Mesendoderm (in vitro differentiated cells): ENCODE measurements around the gene CCDC77.

Experiments
- DNase-seq: peaks from one replicate; pipeline ENCODE4 v3.0.0; 2013
- H2AK5ac ChIP-seq: 2 replicates; pipeline ENCODE4 v1.6.1; 2013; ENCODE audit warnings: low read length, inconsistent platforms
- H2BK120ac ChIP-seq: 2 replicates; pipeline ENCODE4 v1.6.1; 2013; ENCODE audit warnings: low read depth, mild to moderate bottlenecking, low read length, moderate library complexity, mixed read lengths
- H2BK15ac ChIP-seq: replicated peaks from 2 replicates; pipeline ENCODE4 v1.6.1; 2013; ENCODE audit warnings: low read depth, mild to moderate bottlenecking, moderate library complexity
- H2BK5ac ChIP-seq: 2 replicates; pipeline ENCODE4 v1.6.1; 2013; ENCODE audit warnings: low read length, inconsistent platforms
- H3K18ac ChIP-seq: 2 replicates; pipeline ENCODE4 v1.6.1; 2013; ENCODE audit warnings: mild to moderate bottlenecking, low read length, mixed read lengths
- H3K23ac ChIP-seq: one replicate; pipeline ENCODE4 v1.6.1; 2013; ENCODE audit warnings: low read length
- H3K27ac ChIP-seq: 2 replicates; pipeline ENCODE4 v1.5.1; 2013; ENCODE audit warnings: low read depth, mild to moderate bottlenecking, inconsistent platforms, low read length, moderate library complexity
- H3K27me3 ChIP-seq: 2 replicates; pipeline ENCODE4 v1.6.1; 2013; ENCODE audit warnings: low read length, control low read depth, mild to moderate bottlenecking, inconsistent platforms; ENCODE audit not compliant: insufficient read depth, poor library complexity
- H3K36me3 ChIP-seq: 2 replicates; pipeline ENCODE4 v1.6.1; 2013; ENCODE audit warnings: low read length, inconsistent platforms; ENCODE audit not compliant: control insufficient read depth, insufficient read depth
- H3K4ac ChIP-seq: one replicate; pipeline ENCODE4 v1.6.1; 2013; ENCODE audit warnings: low read depth, mild to moderate bottlenecking, low read length, moderate library complexity
- H3K4me1 ChIP-seq: 2 replicates; pipeline ENCODE4 v1.6.1; 2013; ENCODE audit warnings: low read depth, low read length, inconsistent platforms; ENCODE audit not compliant: control insufficient read depth
- H3K4me2 ChIP-seq: 2 replicates; pipeline ENCODE4 v1.6.1; 2013; ENCODE audit warnings: low read length
- H3K4me3 ChIP-seq: 2 replicates; pipeline ENCODE4 v1.5.1; 2013; ENCODE audit warnings: mild to moderate bottlenecking, low read length
- H3K56ac ChIP-seq: one replicate; pipeline ENCODE4 v1.6.1; 2013; ENCODE audit warnings: low read length
- H3K79me1 ChIP-seq: 2 replicates; pipeline ENCODE4 v1.6.1; 2013; ENCODE audit warnings: low read length, inconsistent platforms
- H3K79me2 ChIP-seq: 2 replicates; pipeline ENCODE4 v1.6.1; 2013; ENCODE audit warnings: mild to moderate bottlenecking, low read length; ENCODE audit not compliant: control insufficient read depth, insufficient read depth
- H3K9ac ChIP-seq: 2 replicates; pipeline ENCODE4 v1.6.1; 2013; ENCODE audit warnings: low read length, inconsistent platforms
- H4K5ac ChIP-seq: one replicate; pipeline ENCODE4 v1.6.1; 2013; ENCODE audit warnings: low read length
- H4K8ac ChIP-seq: one replicate; pipeline ENCODE4 v1.6.1; 2013; ENCODE audit warnings: low read depth, mild to moderate bottlenecking, control low read depth, low read length, moderate library complexity
- WGBS: extraction: QIAGEN DNeasy Blood & Tissue Kit; methylation state at CpG from one replicate; pipeline ENCODE4 v1.1.7; 2013; ENCODE audit warnings: low lambda C conversion rate, missing lambda C conversion rate; ENCODE audit not compliant: insufficient coverage; ENCODE audit errors: extremely low coverage; 5-methylcytosine and 5-hydroxymethylcytosine counted together

CCDC77 gene

DNA sequence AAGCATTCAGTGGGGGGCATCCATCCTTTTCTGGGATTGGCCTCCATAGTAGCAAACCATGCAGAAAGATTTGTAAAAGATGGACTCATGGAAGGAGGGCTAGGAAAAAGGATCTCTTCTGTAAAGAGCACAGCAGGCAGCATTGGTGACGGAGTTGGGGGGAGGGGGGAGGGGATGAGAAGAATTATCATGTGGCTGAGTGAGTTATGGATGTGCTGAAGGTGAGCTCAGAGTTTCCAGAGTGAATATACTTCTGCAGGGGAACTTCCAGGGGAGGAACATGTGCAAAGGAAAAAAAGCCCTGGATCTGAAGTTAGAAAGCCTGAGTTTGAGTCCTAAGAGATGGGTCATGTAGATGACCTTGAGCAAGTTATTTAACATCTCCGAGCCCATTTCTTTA, 54.4 kb downstream of the CCDC77 start:
- H3K23ac ChIP-seq: no peak overlapping the region
- DNase-seq: no peak
- no peak overlapping the region for H2BK15ac ChIP-seq
- H3K27ac ChIP-seq: no peak overlapping the region
- no peak overlapping the region for H3K4me3 ChIP-seq
- H3K9ac ChIP-seq: no peak overlapping the region
- H4K8ac ChIP-seq: no peak overlapping the region
- no peaks in the 10 kb centered on the region for H3K4me1 ChIP-seq
- no peaks in the 10 kb centered on the region for H3K79me2 ChIP-seq
- H3K4ac ChIP-seq: no peak overlapping the region
- WGBS: no CpG with 5 or more reads among the region's 2 CpGs
- H4K5ac ChIP-seq: no peak overlapping the region
- H3K56ac ChIP-seq: no peak overlapping the region
- H3K27me3 ChIP-seq: no peaks in the 10 kb centered on the region
- H2BK120ac ChIP-seq: no peak overlapping the region
- H3K4me2 ChIP-seq: no peak overlapping the region
- H3K79me1 ChIP-seq: no peaks in the 10 kb centered on the region
- no peak overlapping the region for H2BK5ac ChIP-seq
- H3K36me3 ChIP-seq: no peaks in the 10 kb centered on the region
- H3K18ac ChIP-seq: no peak overlapping the region
- no peak overlapping the region for H2AK5ac ChIP-seq

DNA sequence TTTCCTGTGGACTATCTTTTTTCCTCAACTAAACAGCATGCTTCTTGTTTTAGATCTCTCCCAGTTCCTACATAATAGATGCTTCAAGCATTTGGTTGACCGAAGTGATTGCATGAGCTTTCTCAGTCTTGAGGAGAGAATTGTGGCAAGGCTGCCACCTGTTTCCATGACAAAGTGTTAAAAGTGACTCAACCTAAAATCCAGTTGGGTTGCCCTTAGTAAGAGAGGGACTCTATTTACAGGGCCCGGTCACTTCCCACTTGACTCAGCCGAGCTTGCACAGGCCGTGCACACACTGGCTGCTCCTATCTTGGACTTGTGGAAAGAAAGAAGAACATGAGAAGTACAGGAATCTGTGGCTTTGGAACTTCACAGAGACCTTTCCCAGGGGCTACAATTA, 56.2 kb downstream of the CCDC77 start:
- Histone ChIP-seq H2BK5ac (no peak overlapping the region), H3K79me2 (no peaks in the 10 kb centered on the region), H3K27ac (no peak overlapping the region), H3K9ac (no peak overlapping the region), H3K4me1 (no peaks in the 10 kb centered on the region), H2BK15ac (no peak overlapping the region), H3K4me3 (no peak overlapping the region), H3K23ac (no peak overlapping the region), H3K4me2 (no peak overlapping the region), H3K18ac (no peak overlapping the region), H3K27me3 (no peaks in the 10 kb centered on the region), H4K8ac (no peak overlapping the region), H3K36me3 (no peaks in the 10 kb centered on the region), H3K56ac (no peak overlapping the region), H3K79me1 (no peaks in the 10 kb centered on the region), H2BK120ac (no peak overlapping the region), H3K4ac (no peak overlapping the region), H4K5ac (no peak overlapping the region), H2AK5ac (no peak overlapping the region)
- WGBS: no CpG with 5 or more reads among the region's 4 CpGs
- DNase-seq: no peak

DNA sequence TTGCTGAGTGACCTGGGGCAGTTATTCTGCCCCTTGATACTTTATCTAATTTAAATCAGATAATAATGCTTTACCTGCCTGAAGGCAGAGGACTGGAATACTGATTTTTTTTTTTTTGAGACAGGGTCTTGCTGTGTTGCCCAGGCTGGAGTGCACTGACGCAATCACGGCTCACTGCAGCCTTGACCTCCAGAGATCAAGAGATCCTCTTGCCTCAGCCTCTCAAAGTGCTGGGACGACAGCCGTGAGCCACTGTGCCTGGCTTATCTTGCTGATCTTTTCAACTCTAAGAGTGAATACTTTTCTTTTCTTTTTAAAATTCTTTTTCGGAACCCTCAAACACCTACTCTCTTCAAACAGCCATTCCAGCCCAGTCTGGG, 57.6 kb downstream of the CCDC77 start:
- Histone ChIP-seq H3K79me1 (no peaks in the 10 kb centered on the region), H3K23ac (no peak overlapping the region), H3K27ac (no peak overlapping the region), H2AK5ac (no peak overlapping the region), H4K8ac (no peak overlapping the region), H3K4ac (no peak overlapping the region), H3K4me3 (no peak overlapping the region), H2BK120ac (no peak overlapping the region), H3K4me1 (peaks cover 2% of the 10 kb centered on the region), H3K9ac (no peak overlapping the region), H2BK5ac (no peak overlapping the region), H3K18ac (no peak overlapping the region), H3K56ac (peak overlapping the region; percentile 28), H3K79me2 (no peaks in the 10 kb centered on the region), H2BK15ac (no peak overlapping the region), H3K36me3 (no peaks in the 10 kb centered on the region), H4K5ac (no peak overlapping the region), H3K4me2 (peak overlapping the region; percentile 59), H3K27me3 (no peaks in the 10 kb centered on the region)
- DNase-seq: no peak
- WGBS: no CpG with 5 or more reads among the region's 5 CpGs

DNA sequence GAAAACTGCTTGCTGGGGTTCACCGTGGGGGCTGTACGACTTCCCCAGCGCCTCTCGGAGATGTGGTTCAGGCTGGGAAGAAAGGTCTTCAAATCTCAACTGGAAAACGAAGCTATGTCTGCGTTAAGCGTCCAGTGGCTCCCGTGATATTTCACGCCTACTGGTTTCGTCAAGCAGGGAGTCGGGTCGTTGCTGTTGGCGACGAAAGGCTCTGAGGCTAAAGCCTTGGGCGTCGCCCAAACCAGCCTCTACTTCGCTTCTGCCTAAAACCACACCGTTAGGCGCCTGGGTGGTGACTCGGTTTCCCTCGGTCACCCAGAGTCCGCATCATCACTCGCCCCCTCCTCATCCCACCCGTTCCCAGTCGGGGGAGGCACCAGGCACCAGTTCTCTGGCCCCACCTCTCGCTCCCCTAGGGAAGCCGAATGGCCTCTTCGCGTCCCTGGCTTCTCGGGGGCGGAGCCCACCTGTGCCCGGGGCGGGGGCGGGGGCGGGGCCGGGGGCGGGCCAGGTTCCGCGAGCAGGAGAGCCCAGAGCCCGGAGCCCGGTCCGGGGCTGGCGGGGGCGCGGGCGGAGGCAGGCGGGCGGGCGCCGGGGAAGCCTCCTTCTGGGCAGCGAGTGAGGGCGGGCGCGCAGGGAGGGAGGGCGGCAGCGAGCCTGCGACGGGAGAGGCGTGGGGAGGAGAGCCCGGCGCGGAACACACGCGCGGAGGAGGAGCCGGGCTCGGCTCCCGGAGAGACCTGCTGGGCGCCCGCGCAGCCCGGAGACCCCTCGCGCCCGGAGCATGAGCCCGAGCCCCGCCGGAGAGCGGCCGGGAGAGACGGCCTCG, 58.2 kb downstream of the CCDC77 start, which contains the start of gene B4GALNT3:
TSS of gene B4GALNT3 (plus strand) at position 510 of the 829 bp plus-strand sequence. CDS start 438 bp downstream, outside the sequence.
- H2BK120ac ChIP-seq: no peak within 1 kb of the TSS
- H3K27me3 ChIP-seq: no peaks in the 10 kb centered on the region
- peak within 1 kb of the TSS; percentile 93 for H3K18ac ChIP-seq
- H3K9ac ChIP-seq: peak within 1 kb of the TSS; percentile 71
- H3K4me3 ChIP-seq: peak within 1 kb of the TSS; percentile 57
- H2BK15ac ChIP-seq: no peak within 1 kb of the TSS
- H3K27ac ChIP-seq: no peak within 1 kb of the TSS
- H3K56ac ChIP-seq: peak within 1 kb of the TSS; percentile 87
- H3K23ac ChIP-seq: no peak within 1 kb of the TSS
- H2BK5ac ChIP-seq: no peak within 1 kb of the TSS
- H3K4ac ChIP-seq: no peak within 1 kb of the TSS
- no CpG with 5 or more reads among the region's 82 CpGs for WGBS
- no peak within 1 kb of the TSS for H2AK5ac ChIP-seq
- no peak within 1 kb of the TSS for H4K8ac ChIP-seq
- H3K79me2 ChIP-seq: no peaks in the 10 kb centered on the region
- DNase-seq: peak; percentile 79
- H3K36me3 ChIP-seq: no peaks in the 10 kb centered on the region
- H3K79me1 ChIP-seq: no peaks in the 10 kb centered on the region
- no peak within 1 kb of the TSS for H4K5ac ChIP-seq
- peak within 1 kb of the TSS; percentile 59 for H3K4me2 ChIP-seq
- H3K4me1 ChIP-seq: peaks cover 2% of the 10 kb centered on the region

DNA sequence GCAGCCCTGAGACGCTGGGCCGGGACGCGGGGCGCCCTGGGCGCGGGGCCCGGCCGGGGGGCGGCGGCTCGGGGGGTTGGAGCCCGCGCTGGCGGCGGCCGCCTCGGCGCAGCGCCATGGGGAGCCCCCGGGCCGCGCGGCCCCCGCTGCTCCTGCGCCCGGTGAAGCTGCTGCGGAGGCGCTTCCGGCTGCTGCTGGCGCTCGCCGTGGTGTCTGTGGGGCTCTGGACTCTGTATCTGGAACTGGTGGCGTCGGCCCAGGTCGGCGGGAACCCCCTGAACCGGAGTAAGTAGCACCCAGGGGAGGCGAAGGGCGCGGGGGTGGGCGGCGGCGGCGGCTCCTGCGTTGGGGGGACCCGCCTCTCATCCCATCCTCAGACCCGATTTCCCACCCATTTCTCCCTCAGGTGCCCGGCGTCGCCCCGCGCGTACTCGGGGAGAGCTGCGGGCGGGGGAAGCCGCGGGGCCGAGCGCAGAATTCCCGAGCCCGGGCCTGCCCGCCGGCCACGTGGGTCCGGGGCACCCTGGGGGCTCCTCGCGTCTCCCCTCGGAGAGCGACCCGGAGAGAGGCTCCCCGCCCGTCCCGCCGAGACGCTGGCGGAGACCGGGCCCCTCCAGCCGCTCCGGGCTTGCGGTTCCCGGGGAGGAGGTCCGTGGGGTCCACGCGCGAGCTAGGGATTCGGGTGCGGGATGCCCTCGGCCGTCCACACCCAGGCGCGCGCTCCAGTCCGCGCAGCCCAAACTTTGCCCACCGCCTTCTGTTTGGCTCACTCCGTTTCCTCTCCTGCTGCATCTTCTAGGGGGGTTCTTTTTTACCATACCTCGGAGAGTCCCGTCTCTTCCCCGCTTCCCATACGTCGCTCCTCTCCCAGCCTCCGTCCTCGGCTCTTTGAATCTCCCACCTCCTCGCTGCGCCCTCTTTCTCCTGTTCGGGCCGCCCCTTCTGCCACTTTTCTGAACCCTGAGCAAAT, 59.1 kb downstream of the CCDC77 start:
- peak overlapping the region; percentile 71 for H3K9ac ChIP-seq
- H3K56ac ChIP-seq: peak overlapping the region; percentile 87
- H3K79me1 ChIP-seq: peaks cover 4% of the 10 kb centered on the region
- DNase-seq: no peak
- no peaks in the 10 kb centered on the region for H3K36me3 ChIP-seq
- no peak overlapping the region for H4K8ac ChIP-seq
- H2BK15ac ChIP-seq: no peak overlapping the region
- no CpG with 5 or more reads among the region's 109 CpGs for WGBS
- H3K4me1 ChIP-seq: peaks cover 2% of the 10 kb centered on the region
- peak overlapping the region; percentile 57 for H3K4me3 ChIP-seq
- H2BK5ac ChIP-seq: no peak overlapping the region
- H3K4me2 ChIP-seq: peak overlapping the region; percentile 57
- H3K23ac ChIP-seq: no peak overlapping the region
- no peaks in the 10 kb centered on the region for H3K79me2 ChIP-seq
- no peak overlapping the region for H3K27ac ChIP-seq
- no peak overlapping the region for H2AK5ac ChIP-seq
- no peaks in the 10 kb centered on the region for H3K27me3 ChIP-seq
- H4K5ac ChIP-seq: no peak overlapping the region
- peak overlapping the region; percentile 93 for H3K18ac ChIP-seq
- no peak overlapping the region for H2BK120ac ChIP-seq
- no peak overlapping the region for H3K4ac ChIP-seq
